Kidney (tissue), 14 donors: Measurements from ENCODE around the gene LRRK1. TPM values are rescaled to one million over a fixed set of nuclear protein-coding genes. Genes with fewer than 3 reads are reported as not detected.
A peak's percentile ranks its signal among the peaks of the same experiment; 100 is the strongest.

Experiments used
- DNase-seq, 5 donors: peaks; one replicate each; pipeline ENCODE4 v3.0.0-alpha.2; 2013 to 2020
- FAIRE-seq: peaks from 2 replicates; lab custom pipeline; 2012; peaks lifted over from hg19 to GRCh38; lab: Jason Lieb, UNC
- H3K27ac ChIP-seq, 2 donors: one replicate each; pipeline ENCODE4 v1.7.0; 2013; ENCODE audit warnings: low read depth in 2 of 2, low read length in 2 of 2, inconsistent platforms in 1 of 2
- H3K27me3 ChIP-seq: one replicate; pipeline ENCODE4 v1.7.1; 2013; ENCODE audit warnings: low read length, inconsistent platforms; ENCODE audit not compliant: control insufficient read depth, insufficient read depth
- H3K36me3 ChIP-seq, 3 donors: one replicate each; pipeline versions ENCODE4 v1.7.0 to v1.7.1; 2013; ENCODE audit warnings: low read length in 3 of 3, control low read depth in 1 of 3, inconsistent platforms in 1 of 3; ENCODE audit not compliant: insufficient read depth in 3 of 3, control insufficient read depth in 2 of 3
- H3K4me1 ChIP-seq, 3 donors: one replicate each; pipeline versions ENCODE4 v1.7.0 to v1.7.1; 2013; ENCODE audit warnings: low read length in 3 of 3, inconsistent platforms in 1 of 3, low read depth in 1 of 3; ENCODE audit not compliant: control insufficient read depth in 2 of 3, insufficient read depth in 2 of 3
- H3K4me3 ChIP-seq, 3 donors: one replicate each; pipeline versions ENCODE4 v1.7.0 to v1.8.1; 2013; ENCODE audit warnings: low read length in 3 of 3, control low read depth in 1 of 3, inconsistent platforms in 1 of 3
- H3K9ac ChIP-seq, 3 donors: one replicate each; pipeline versions ENCODE4 v1.7.0 to v1.7.1; 2013; ENCODE audit warnings: low read length in 3 of 3, control low read depth in 1 of 3, inconsistent platforms in 1 of 3
- H3K9me3 ChIP-seq, 3 donors: one replicate each; pipeline versions ENCODE4 v1.7.0 to v1.7.1; 2013; ENCODE audit warnings: low read length in 3 of 3, control low read depth in 1 of 3, inconsistent platforms in 1 of 3; ENCODE audit not compliant: control insufficient read depth in 2 of 3, insufficient read depth in 1 of 3
- CTCF ChIP-seq: IDR thresholded peaks from 3 replicates; pipeline ENCODE4 v1.5.1; 2012; ENCODE audit warnings: mild to moderate bottlenecking, moderate library complexity, borderline replicate concordance; ENCODE audit not compliant: insufficient read depth; ENCODE audit errors: extremely low read depth
- intact Hi-C: fragments of 100-400 bp; cut with DNase I; formaldehyde crosslinking; loops from one replicate; pipeline ENCODE4 v1.11.1; 2022
- polyA plus RNA-seq: library from polyadenylated mRNA; stranded (reverse); fragments of 350-450 nt; fragmentation: Illumina TruSeq; extraction: RNeasy Lipid Tissue Mini Kit (QIAGEN cat#74804); gene quantifications from one replicate; pipeline ENCODE4 v1.2.3, GENCODE V29; 2014; ENCODE audit warnings: low read depth, low replicate concordance; ENCODE audit not compliant: insufficient read depth
- total RNA-seq: library from RNA; stranded (reverse); fragmentation: NEBNext Ultra II Directional; extraction: Animal tissue kit (Norgen Biotek cat#: 25700); gene quantifications from one replicate; pipeline ENCODE4 v1.2.1, GENCODE V29; 2021
- donor health status: control.
- donor health status: control.
- donor health status: control.
- donor health status: control.
- donor health status: control.
- donor health status: DM: yes; HTN: yes; CAD: no.
- donor health status: Normal renal cell carcinoma (clear cell type).

Gene LRRK1
- total and polyA plus RNA-seq, 2 donors from 2014 or later = 1.1 to 24.9 TPM

DNA sequence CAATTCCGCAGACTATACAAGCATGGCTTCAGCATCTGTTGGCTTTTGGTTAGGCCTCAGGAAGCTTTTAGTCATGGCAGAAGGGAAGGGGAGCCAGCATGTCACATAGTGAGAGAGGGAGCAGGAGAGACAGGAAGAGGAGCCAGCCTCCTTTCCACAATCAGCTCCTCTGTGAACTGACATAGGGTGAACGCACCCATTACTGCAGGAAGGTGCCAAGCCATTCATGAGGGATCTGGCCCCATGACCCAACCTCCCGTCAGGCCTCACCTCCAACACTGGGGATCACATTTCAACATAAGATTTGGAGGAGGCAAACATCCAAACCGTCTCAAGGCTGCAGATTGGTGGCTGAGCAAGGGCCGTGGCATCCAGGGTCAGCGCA is 106.3 kb downstream of the LRRK1 start:
- peaks cover 0 to 9% (median 3%) of the 10 kb centered on the region in 3 donors for H3K4me1 ChIP-seq
- intact Hi-C loops = no loop called here
- no peak overlapping the region for H3K27ac ChIP-seq
- H3K36me3 ChIP-seq = no peaks in the 10 kb centered on the region
- DNase-seq = peak in 1 of 5 donors; percentile 13
- no peak overlapping the region for H3K4me3 ChIP-seq
- no peak for FAIRE-seq
- TF ChIP-seq CTCF = no peak
- no peak overlapping the region for H3K9ac ChIP-seq
- no peaks in the 10 kb centered on the region for H3K9me3 ChIP-seq
- H3K27me3 ChIP-seq = no peaks in the 10 kb centered on the region

GRCh38 chr15:101025896-101026631 is 106.9 kb downstream of the LRRK1 start:
- no peaks in the 10 kb centered on the region for H3K36me3 ChIP-seq
- intact Hi-C loops = no loop called here
- H3K4me1 ChIP-seq = peaks cover 0 to 9% (median 3%) of the 10 kb centered on the region in 3 donors
- no peaks in the 10 kb centered on the region for H3K9me3 ChIP-seq
- no peak for TF ChIP-seq CTCF
- DNase-seq = peak in 3 of 5 donors; percentile 3 to 61 (median 23)
- H3K4me3 ChIP-seq = no peak overlapping the region
- no peak for FAIRE-seq
- H3K9ac ChIP-seq = no peak overlapping the region
- H3K27ac ChIP-seq = peak overlapping the region in 1 of 2 donors; percentile 55
- no peaks in the 10 kb centered on the region for H3K27me3 ChIP-seq

GRCh38 chr15:101026656-101027272 is 107.6 kb downstream of the LRRK1 start:
- peak in 2 of 5 donors; percentile 5 to 61 for DNase-seq
- TF ChIP-seq CTCF = no peak
- Histone ChIP-seq H3K4me3 (no peak overlapping the region), H3K27ac (peak overlapping the region; percentile 29 to 55), H3K4me1 (peaks cover 0 to 9% (median 3%) of the 10 kb centered on the region in 3 donors), H3K27me3 (no peaks in the 10 kb centered on the region), H3K9ac (no peak overlapping the region), H3K9me3 (no peaks in the 10 kb centered on the region), H3K36me3 (no peaks in the 10 kb centered on the region)
- FAIRE-seq = no peak
- intact Hi-C loops = no loop called here
